ENCODE data around the gene RAB7A. TPM values are rescaled to one million over a fixed set of nuclear protein-coding genes. Genes with fewer than 3 reads are reported as not detected.
"Not testable (repeated sequence)": the region's sequence is repeated elsewhere in the genome, so short reads cannot be mapped to it uniquely, and the experiment has no call there.

RAB7A gene
- total RNA-seq, 1 experiment from 2014 or later: 83.8 TPM

DNA sequence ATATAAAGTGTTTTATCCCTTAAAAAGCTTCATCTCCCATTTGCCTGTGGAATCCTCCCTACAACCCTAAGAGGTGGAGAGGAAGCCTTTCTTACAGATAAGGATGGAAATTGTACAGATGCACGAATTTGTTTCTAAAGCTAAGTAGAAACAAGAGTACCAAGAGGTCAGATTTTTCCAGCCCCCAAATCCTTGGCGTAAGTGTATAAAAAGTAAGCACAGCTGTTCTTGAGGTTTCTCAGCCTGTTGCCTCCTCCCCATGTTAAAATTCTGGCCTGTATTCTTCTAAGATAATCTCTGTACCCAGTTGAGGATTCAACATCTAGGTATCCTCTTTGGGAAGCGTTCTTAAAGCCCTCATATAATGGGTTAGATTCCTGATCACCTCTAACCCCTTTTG, 34.9 kb downstream of the RAB7A start:
- peaks cover 18% of the 10 kb centered on the region for H3K4me1 ChIP-seq
- H3K4me3 ChIP-seq: no peak overlapping the region
- no peaks in the 10 kb centered on the region for H3K27me3 ChIP-seq
- H3K9me3 ChIP-seq (replicated peaks): no peaks in the 10 kb centered on the region; the same call in 1 of the 2 replicates
- H3K27ac ChIP-seq: no peak overlapping the region
- DNase-seq: peak in 1 of 2 experiments; percentile 24
- peaks cover 12% of the 10 kb centered on the region for H3K36me3 ChIP-seq

DNA sequence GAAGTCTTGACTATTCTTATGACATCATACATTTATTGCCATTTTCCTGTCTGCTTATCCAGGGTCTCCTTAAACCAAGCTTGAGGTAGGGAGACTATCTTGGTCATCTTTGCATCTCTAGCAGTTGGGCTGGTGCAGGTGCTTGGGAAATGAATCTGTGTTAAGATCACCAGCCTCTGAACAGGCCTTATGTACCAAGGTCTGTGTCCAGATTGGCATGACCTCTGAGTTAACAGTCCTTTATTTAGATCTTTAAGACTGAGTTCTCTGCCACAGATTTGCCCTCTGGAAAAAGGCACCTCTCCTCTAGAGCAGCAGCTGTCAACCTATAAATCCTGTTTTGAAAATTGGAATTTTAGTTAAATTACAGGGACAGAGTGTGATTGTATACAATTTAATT, 35.4 kb downstream of the RAB7A start:
- H3K27ac ChIP-seq: no peak overlapping the region
- no peaks in the 10 kb centered on the region; the same call in 1 of the 2 replicates for H3K9me3 ChIP-seq (replicated peaks)
- no peak for DNase-seq
- no peak overlapping the region for H3K4me3 ChIP-seq
- H3K36me3 ChIP-seq: peaks cover 12% of the 10 kb centered on the region
- peaks cover 18% of the 10 kb centered on the region for H3K4me1 ChIP-seq
- no peaks in the 10 kb centered on the region for H3K27me3 ChIP-seq

DNA sequence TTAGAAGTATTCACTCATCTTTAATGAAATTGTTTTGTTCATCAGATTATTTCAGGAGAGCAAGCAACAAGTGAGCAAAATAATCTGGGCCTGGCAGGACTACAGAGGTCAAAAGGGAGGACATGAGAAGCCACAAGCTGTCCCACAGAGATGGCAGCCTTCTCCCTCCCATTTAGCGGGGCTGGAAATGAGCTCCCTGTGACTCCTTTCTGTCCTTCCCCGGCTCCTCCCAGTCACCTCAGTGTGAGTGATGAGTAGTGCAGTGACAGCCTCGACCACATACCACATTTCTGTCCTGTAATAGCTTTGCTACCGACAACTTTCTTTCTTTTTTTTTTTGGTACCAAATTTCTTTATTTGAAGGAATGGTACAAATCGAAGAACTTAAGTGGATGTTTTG, 38.0 kb downstream of the RAB7A start:
- no peak for DNase-seq
- no peaks in the 10 kb centered on the region for H3K27me3 ChIP-seq
- no peak overlapping the region for H3K4me3 ChIP-seq
- peaks cover 11% of the 10 kb centered on the region for H3K36me3 ChIP-seq
- no peak overlapping the region for H3K27ac ChIP-seq
- peaks cover 18% of the 10 kb centered on the region for H3K4me1 ChIP-seq
- H3K9me3 ChIP-seq (replicated peaks): no peaks in the 10 kb centered on the region

DNA sequence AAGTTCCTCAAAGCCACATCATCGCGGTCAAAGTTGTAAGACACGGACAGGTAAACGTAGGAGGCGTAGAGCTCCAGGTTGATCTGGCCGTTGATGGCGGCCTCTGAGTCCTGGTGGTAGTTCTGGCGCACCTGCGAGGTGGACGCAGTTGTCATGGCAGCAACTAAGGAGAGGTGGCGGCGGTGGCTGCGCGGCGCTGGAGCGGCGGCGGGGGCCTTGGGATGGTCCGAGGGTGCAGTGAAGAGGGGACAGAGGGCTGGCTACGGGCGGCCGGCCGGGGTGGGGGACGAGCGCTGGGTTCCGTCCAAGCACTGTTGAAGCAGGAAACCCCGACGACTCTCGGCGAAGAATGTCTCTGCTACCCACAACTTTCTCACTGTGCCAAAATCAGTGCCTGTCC, 38.9 kb downstream of the RAB7A start:
- DNase-seq: no peak
- H3K27me3 ChIP-seq: no peaks in the 10 kb centered on the region
- H3K9me3 ChIP-seq (replicated peaks): no peaks in the 10 kb centered on the region
- peaks cover 16% of the 10 kb centered on the region for H3K4me1 ChIP-seq
- H3K36me3 ChIP-seq: peaks cover 7% of the 10 kb centered on the region
- H3K27ac ChIP-seq: no peak overlapping the region
- no peak overlapping the region for H3K4me3 ChIP-seq

DNA sequence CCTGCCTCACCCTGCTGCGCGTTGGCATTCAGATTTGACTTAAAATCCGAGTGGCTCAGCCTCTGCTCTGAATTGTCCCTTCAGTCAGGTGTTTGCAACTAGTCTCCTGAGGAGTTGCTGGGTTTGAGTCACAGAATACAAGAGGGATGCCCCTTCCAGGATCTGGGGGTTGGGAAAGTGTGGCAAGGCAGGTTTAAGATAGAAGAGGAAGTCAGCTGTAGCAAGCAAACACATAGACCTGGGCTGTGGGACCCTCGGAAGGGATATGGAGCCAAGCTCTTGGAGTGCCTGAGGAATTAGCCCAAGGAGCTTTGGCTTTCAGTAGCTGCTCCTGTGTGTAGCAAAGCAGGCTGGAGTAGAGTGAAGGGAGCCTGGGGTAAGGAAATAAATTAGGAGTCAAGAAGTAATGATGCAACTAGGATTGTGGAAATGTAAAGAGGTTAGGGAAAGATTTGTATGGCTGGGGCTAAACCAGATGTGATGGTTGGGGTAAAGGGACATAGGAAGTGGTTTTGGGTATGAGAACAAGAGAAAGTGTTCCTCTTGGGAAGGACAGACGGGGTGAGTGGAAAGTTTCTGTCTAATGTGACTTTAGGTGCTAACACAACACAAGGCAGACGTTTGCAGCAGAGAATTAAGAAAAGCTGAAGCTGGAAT, 41.2 kb downstream of the RAB7A start:
- Histone ChIP-seq H3K27ac (no peak overlapping the region), H3K4me3 (no peak overlapping the region), H3K36me3 (peaks cover 10% of the 10 kb centered on the region)

DNA sequence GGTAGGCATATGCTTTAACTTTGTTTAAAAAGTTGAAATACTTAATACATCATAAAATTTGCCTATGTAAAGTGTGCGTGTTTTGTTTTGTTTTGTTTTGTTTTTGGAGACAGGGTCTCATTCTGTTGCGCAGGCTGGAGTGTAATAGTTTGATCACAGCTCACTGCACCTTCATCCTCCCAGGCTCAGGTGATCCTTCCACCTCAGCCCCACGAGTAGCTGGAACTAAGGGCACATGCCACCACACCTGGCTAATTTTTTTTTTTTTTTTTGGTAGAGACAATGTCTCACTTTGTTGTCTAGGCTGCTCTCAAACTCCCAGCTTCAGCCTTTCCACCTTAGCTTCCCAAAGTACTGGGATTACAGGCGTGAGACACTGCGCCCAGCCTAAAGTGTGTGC, 42.5 kb downstream of the RAB7A start:
- DNase-seq: no peak
- H3K9me3 ChIP-seq (replicated peaks): peaks cover 6% of the 10 kb centered on the region; the same call in 1 of the 2 replicates
- H3K27me3 ChIP-seq: no peaks in the 10 kb centered on the region
- no peak overlapping the region for H3K4me3 ChIP-seq
- no peaks in the 10 kb centered on the region for H3K4me1 ChIP-seq
- H3K27ac ChIP-seq: no peak overlapping the region
- peaks cover 10% of the 10 kb centered on the region for H3K36me3 ChIP-seq

More for the DNA sequence above, 41.2 kb downstream of the RAB7A start:
- Histone ChIP-seq H3K9me3 (replicated peaks) (peaks cover 6% of the 10 kb centered on the region; the same call in 1 of the 2 replicates), H3K27me3 (no peaks in the 10 kb centered on the region), H3K4me1 (no peaks in the 10 kb centered on the region)
- no peak for DNase-seq

DNA sequence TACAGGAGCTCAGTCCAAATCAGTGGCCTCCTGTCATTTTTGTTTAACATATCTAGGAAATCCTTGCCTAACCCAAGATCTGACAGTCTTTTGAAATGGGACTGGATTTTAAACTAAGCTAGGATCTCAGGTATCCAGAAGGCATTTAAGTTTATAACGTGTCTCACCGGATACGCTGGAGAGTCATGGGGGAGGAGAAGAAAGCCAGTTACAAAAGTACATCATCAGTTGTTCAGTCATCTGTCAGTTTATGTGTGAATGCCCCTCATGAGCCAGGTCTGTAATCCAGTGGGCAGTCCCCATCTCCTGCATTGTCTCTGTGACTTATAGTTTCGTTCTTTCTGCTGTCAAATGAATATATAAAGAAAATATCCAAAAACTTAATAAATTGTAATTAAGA, 44.4 kb downstream of the RAB7A start:
- DNase-seq: no peak
- peaks cover 3% of the 10 kb centered on the region for H3K36me3 ChIP-seq

DNA sequence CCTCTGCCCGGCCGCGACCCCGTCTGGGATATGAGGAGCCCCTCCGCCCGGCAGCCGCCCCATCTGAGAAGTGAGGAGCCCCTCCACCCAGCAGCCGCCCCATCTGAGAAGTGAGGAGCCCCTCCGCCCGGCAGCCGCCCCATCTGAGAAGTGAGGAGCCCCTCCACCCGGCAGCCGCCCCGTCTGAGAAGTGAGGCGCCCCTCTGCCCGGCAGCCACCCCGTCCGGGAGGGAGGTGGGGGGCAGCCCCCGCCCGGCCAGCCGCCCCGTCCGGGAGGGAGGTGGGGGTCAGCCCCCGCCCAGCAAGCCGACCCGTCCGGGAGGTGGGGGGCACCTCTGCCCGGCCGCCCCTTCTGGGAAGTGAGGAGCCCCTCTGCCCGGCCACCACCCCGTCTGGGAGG, 47.2 kb downstream of the RAB7A start:
- H3K27ac ChIP-seq; H3K4me3 ChIP-seq; H3K36me3 ChIP-seq; H3K4me1 ChIP-seq; H3K27me3 ChIP-seq; DNase-seq; H3K9me3 ChIP-seq (replicated peaks): not testable (repeated sequence)

More for the DNA sequence above, 44.4 kb downstream of the RAB7A start:
- Histone ChIP-seq H3K27ac (no peak overlapping the region), H3K9me3 (replicated peaks) (peaks cover 6% of the 10 kb centered on the region; the same call in 1 of the 2 replicates), H3K4me1 (no peaks in the 10 kb centered on the region; the same call in 1 of the 2 replicates), H3K27me3 (no peaks in the 10 kb centered on the region), H3K4me3 (no peak overlapping the region)

DNA sequence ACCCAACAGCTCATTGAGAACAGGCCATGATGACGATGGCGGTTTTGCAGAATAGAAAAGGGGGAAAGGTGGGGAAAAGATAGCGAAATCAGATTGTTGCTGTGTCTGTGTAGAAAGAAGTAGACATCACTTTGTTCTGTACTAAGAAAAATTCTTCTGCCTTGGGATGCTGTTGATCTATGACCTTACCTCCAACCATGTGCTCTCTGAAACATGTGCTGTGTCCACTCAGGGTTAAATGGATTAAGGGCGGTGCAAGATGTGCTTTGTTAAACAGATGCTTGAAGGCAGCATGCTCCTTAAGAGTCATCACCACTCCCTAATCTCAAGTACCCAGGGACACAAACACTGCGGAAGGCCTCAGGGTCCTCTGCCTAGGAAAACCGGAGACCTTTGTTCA, 47.6 kb downstream of the RAB7A start:
- not testable (repeated sequence) for DNase-seq; H3K9me3 ChIP-seq (replicated peaks); H3K36me3 ChIP-seq; H3K27me3 ChIP-seq; H3K4me3 ChIP-seq; H3K27ac ChIP-seq; H3K4me1 ChIP-seq

DNA sequence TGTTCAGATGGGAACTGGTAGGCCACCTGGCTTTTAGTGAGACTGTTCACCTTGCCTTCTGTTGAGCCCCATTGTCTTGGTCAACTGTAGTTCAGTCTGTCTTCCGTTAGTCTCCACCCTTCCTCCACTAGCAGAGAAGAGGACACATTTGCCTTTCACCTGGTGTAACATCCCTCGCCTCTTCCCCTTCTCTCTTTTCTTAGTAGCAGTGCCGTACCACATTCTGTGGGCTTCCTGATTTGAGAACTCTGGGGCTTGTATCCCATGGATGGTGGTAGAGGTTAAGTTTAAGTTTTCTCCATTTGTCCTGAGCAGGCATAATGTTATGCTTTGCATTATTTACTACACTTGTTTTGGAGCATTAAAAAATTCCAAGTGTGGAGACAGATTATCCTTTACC, 49.3 kb downstream of the RAB7A start:
- Histone ChIP-seq H3K4me1 (peaks cover 7% of the 10 kb centered on the region), H3K27ac (no peak overlapping the region), H3K9me3 (replicated peaks) (peaks cover 6% of the 10 kb centered on the region; the same call in 1 of the 2 replicates), H3K4me3 (no peak overlapping the region), H3K36me3 (peaks cover 3% of the 10 kb centered on the region; the same call in 1 of the 2 replicates), H3K27me3 (no peaks in the 10 kb centered on the region)
- DNase-seq: no peak

DNA sequence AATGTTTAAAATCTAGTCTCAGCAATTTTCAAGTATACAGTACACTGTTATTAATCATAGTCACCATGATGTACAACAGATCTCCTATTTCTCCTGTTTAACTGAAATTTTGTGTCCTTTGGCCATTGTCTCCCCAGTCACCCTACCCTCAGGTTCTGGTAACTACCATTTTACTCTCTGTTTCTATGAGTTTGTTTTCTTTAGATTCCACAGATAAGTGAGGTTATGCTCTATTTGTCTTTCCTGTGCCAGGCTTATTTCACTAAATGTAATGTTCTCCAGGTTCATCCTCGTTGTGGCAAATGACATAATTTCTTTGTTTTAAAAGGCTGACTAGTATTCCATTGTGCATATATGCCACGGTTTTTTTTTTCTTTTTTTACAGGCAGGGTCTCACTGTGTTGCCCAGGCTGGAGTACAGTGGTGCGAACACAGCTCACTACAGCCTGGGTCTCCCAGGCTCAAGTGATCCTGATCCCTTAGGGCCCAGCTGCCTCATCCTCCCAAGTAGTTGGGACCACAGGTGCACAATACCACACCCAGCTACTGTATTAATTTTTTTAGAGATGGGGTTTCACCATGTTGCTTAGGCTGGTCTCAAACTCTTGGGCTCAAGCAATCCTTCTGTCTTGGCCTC, 50.0 kb downstream of the RAB7A start:
- Histone ChIP-seq H3K4me3 (no peak overlapping the region), H3K36me3 (peaks cover 3% of the 10 kb centered on the region; the same call in 1 of the 2 replicates), H3K9me3 (replicated peaks) (peaks cover 6% of the 10 kb centered on the region; the same call in 1 of the 2 replicates), H3K27ac (no peak overlapping the region), H3K27me3 (no peaks in the 10 kb centered on the region), H3K4me1 (peaks cover 14% of the 10 kb centered on the region)
- DNase-seq: no peak

DNA sequence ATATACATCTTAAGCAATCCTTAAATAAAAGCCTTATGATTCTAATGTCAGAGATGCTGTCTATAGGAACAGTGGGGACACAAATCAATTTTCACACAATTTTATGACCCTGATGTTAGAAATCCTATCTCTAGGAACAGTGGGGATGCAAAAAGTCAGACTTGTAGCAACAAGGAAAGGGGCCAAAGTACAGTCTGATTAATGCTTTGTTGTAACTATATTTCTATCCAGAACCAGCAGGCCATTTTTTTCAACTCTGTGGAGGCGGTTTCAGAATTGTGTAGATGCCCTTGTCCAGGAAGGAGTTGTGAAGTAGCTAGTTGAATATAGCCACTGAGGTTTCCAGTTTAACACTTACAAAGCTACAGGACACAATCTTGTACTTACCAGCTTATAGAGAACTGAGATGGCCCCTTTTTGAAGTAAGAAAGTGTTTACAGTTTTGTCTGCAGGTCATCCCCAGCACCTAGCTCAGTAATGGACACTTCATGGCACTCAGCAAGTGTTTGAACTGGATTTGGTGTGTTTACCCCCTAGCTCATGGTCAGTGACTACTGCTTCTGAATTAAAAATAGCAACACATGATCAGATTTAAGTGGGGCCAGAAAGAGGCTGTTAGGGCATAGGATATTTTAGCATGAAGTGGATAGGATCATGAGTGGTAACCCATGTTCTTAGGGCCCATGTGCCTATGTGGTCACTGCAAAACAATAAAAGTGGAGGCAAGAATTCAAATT, 54.3 kb downstream of the RAB7A start:
- no peak for DNase-seq
- Histone ChIP-seq H3K9me3 (replicated peaks) (no peaks in the 10 kb centered on the region), H3K27ac (peak overlapping the region; percentile 40), H3K27me3 (no peaks in the 10 kb centered on the region), H3K4me1 (peaks cover 16% of the 10 kb centered on the region), H3K36me3 (peaks cover 3% of the 10 kb centered on the region; the same call in 1 of the 2 replicates), H3K4me3 (no peak overlapping the region)

DNA sequence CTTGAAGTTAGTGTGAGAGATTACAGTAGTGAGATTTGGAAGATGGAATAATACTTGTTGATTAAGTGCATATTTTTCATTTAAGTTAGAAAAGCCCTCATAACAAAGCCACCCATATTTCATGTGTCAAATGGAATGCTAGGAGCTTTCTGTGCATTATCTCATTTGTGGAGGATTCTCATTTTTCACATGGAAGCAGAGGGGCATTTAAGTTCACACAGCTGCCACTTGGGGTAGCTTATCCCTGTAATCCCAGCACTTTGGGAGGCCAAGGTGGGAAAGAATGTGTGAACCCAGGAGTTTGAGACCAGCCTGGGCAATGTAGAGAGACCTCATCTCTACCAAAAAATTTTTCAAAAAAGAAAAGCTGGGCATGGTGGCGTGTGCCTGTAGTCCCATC, 55.2 kb downstream of the RAB7A start:
- peak; percentile 45 to 60 for DNase-seq
- H3K27ac ChIP-seq: peak overlapping the region; percentile 40
- no peak overlapping the region for H3K4me3 ChIP-seq
- peaks cover 16% of the 10 kb centered on the region for H3K4me1 ChIP-seq
- no peaks in the 10 kb centered on the region for H3K9me3 ChIP-seq (replicated peaks)
- H3K36me3 ChIP-seq: peaks cover 3% of the 10 kb centered on the region; the same call in 1 of the 2 replicates
- H3K27me3 ChIP-seq: no peaks in the 10 kb centered on the region

DNA sequence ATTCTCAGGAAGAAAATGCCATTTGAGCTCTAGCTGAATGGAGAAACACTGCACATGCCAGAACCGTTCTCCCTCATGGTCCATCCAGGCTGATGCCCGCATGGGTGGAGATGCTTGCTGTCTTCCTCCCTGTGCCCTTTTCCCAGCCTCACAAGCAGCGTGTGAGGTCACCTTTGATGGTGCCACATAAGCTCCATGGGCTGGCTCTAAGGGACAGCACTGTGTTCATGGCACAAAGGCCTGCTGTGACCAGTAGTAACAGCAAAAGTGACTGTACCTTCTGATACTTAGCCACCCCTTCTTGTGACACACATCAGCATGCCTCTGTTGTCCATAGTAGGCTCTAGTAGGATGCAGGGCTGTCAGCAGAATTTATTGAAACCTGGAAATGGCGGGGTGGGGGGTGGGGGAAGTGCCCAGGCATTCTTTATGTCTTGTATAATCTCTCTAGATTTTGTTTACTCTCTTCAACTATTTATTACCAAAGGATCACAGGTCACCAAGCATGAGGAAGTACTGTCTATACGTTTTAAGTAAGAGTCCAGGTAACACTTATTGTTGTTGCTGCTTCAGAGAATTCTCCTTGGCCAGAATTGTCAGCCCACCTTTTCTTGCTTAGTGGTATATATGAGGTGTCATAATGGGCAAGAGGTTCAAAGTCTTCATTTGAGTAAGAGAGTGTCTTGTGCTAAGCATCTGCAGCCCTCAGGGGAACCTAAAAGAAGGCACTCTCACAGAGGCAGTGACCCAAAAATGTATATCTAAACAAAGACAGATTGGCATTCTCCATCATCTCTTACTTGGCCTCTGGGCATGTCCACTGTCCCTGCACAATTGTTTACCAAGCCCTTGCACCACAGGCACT, 56.5 kb downstream of the RAB7A start:
- no peak for DNase-seq

More for the DNA sequence above, 56.5 kb downstream of the RAB7A start:
- Histone ChIP-seq H3K4me3 (no peak overlapping the region), H3K4me1 (peaks cover 20% of the 10 kb centered on the region), H3K36me3 (peaks cover 3% of the 10 kb centered on the region; the same call in 1 of the 2 replicates), H3K9me3 (replicated peaks) (no peaks in the 10 kb centered on the region), H3K27ac (no peak overlapping the region), H3K27me3 (no peaks in the 10 kb centered on the region)

Measured in SJCRH30 (cell line).